ENCODE results near the gene FHOD3.

Gene FHOD3

GRCh38 chr18:36294031-36294430, 3.5 kb upstream of the FHOD3 start:
- DNase-seq (ENCODE audit: low read depth), result no peak
- no peak overlapping the region for H3K4me3 ChIP-seq (ENCODE audit: low read depth, low read length)
- TF ChIP-seq, protein P1, sequence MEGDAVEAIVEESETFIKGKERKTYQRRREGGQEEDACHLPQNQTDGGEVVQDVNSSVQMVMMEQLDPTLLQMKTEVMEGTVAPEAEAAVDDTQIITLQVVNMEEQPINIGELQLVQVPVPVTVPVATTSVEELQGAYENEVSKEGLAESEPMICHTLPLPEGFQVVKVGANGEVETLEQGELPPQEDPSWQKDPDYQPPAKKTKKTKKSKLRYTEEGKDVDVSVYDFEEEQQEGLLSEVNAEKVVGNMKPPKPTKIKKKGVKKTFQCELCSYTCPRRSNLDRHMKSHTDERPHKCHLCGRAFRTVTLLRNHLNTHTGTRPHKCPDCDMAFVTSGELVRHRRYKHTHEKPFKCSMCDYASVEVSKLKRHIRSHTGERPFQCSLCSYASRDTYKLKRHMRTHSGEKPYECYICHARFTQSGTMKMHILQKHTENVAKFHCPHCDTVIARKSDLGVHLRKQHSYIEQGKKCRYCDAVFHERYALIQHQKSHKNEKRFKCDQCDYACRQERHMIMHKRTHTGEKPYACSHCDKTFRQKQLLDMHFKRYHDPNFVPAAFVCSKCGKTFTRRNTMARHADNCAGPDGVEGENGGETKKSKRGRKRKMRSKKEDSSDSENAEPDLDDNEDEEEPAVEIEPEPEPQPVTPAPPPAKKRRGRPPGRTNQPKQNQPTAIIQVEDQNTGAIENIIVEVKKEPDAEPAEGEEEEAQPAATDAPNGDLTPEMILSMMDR (IDR thresholded peaks at IDR 0.05; ENCODE audit: control insufficient read depth, extremely low read depth, insufficient read depth), result no peak

DNA sequence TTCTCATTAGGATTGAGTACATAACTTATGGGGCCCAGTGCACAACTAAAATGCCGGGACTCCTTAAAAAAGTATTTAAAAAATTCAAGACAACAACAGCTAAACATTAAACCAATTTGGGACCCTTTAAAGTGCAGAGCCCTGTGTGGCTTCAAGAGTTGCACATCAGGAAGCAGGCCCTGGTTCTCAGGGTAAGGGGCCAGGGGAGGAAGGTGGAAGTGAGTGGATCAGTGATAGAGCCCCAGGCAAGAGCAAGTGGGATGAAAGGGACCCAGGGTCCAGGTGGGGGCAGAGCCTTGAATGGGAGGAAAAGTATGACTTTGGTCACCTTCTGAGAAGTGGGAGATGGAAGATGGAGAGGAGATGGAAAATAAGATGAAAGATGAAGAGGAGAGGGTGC, 2.3 kb upstream of the FHOD3 start:
- no peak for DNase-seq (ENCODE audit: low read depth)
- H3K4me3 ChIP-seq (ENCODE audit: low read depth, low read length), result no peak overlapping the region
- TF ChIP-seq, protein P1 (IDR thresholded peaks at IDR 0.05; ENCODE audit: control insufficient read depth, extremely low read depth, insufficient read depth), result no peak

DNA sequence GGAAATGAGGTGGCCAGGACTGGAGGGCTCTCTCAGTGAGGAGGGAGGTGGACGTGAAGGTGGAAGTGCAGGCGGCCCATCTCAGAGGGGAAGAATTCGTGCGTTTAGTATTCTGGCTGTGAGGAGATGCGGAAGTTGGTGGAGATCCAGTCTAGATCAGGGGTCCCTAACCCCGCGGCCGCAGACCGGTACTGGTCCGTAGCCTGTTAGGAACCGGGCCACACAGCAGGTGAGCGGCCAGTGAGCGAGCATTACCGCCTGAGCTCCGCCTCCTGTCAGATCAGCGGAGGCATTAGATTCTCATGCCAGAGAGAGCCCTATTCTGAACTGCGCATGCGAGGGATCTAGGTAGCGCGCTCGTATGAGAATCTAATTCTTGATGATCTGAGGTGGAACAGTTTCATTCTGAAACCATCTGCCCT, 1.6 kb upstream of the FHOD3 start:
- TF ChIP-seq, protein P1 (IDR thresholded peaks at IDR 0.05; ENCODE audit: control insufficient read depth, extremely low read depth, insufficient read depth), result no peak
- DNase-seq (ENCODE audit: low read depth), result no peak

GRCh38 chr18:36296650-36297416, 680 bp upstream of the FHOD3 start:
- no peak for DNase-seq (ENCODE audit: low read depth)
- peak overlapping the region; percentile 57 for H3K4me3 ChIP-seq (ENCODE audit: low read depth, low read length)
- TF ChIP-seq, protein P1 (IDR thresholded peaks at IDR 0.05; ENCODE audit: control insufficient read depth, extremely low read depth, insufficient read depth), result peak; percentile 42

More for the DNA sequence above, 1.6 kb upstream of the FHOD3 start:
- H3K4me3 ChIP-seq (ENCODE audit: low read depth, low read length), result no peak overlapping the region

GRCh38 chr18:36298126-36298741, 721 bp downstream of the FHOD3 start:
- DNase-seq (ENCODE audit: low read depth), result no peak
- TF ChIP-seq, protein P1 (IDR thresholded peaks at IDR 0.05; ENCODE audit: control insufficient read depth, extremely low read depth, insufficient read depth), result no peak
- peak overlapping the region; percentile 57 for H3K4me3 ChIP-seq (ENCODE audit: low read depth, low read length)

DNA sequence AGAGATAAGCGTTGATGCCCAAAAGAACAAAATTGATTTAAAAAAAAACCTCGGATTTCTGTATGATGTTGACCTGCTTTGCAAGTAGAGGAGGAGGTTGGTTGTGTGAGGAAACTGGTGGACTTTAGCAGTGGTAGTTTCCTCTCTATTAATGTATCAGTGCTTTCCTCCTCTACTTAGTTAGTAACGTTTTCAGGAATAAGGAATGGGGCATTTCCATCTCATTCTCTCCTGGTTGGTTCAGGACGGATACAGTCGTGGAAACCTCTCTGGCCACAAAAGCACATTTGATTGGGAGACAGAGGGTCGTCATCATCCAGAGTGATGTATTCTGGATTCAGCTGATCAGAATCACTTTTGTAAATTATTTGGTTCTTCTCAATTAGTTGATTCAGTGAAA, 1.5 kb downstream of the FHOD3 start:
- TF ChIP-seq, protein P1 (IDR thresholded peaks at IDR 0.05; ENCODE audit: control insufficient read depth, extremely low read depth, insufficient read depth), result no peak
- H3K4me3 ChIP-seq (ENCODE audit: low read depth, low read length), result no peak overlapping the region
- no peak for DNase-seq (ENCODE audit: low read depth)

All from LNCaP clone FGC (cell line).